Measurements from ENCODE around the gene ISG20.
"Not testable (repeated sequence)": the region's sequence is repeated elsewhere in the genome, so short reads cannot be mapped to it uniquely, and the experiment has no call there.

ISG20 gene

DNA sequence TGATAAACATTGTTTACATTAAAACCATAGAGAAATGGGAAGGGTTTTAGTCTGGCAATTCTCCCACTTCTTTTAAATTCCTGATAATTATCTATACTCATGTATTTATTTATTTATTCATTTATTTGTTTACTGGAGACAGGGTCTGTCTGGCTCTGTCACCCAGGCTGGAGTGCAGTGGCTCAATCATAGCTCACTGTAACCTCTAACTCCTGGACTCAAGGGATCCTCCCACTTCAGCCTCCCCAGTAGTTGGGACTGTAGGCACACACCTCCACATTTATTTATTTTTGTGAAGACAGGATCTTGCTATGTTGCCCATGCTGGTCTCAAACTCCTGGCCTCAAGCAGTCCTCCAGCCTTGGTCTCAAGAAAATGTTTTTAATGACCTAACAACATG, 20.1 kb upstream of the ISG20 start:
- DNase-seq (ENCODE audit: low read depth) = no peak

- DNase-seq (ENCODE audit: low read depth) = no peak
Measured at GRCh38 chr15:88619796-88620195, 19.0 kb upstream of the ISG20 start.

DNA sequence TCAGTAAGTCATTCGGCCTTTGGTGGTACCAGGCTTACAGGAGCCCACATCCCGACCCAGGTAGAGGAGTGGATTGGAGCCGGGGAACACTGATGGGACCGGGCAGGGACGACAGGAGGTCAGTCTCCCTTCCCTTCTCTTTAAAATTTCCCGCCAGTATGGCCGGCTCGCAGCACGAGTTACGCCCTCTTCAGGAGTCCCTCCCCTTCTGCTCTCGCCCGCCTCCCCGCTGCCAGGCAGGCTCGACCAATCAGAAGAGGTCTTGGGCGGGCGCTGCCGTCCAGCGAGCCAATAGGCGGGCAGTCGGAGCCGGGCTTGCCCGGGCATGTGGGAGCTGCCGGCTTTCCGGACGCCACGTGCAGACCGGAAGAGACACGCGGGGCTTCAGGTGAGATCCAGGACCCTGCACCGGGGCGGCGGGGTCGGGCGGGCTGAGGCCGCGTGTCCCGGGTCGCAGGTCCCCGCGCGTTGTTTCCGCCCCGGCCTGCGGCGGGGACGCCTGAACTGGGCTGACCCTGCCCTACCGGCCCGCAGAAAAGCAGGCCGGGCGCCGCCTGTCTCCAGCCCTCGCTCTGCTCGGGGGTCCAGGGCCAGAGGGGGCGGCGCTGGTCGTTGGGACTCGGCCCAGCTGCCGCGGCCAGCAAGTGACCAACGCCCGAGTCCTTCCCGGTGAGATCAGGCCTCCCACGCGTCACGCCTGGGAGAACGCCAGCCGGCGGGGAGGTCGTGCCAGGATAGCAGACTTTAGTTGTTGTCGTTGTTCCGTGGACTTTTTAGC, 17.6 kb upstream of the ISG20 start, which contains the start of gene AEN:
Gene AEN, plus strand, starts transcription at position 346 of the 778 bp plus-strand sequence. CDS start 4,870 bp downstream, outside the sequence.
- DNase-seq (ENCODE audit: low read depth) = peak; percentile 84

GRCh38 chr15:88621789-88622604, 16.8 kb upstream of the ISG20 start:
- DNase-seq (ENCODE audit: low read depth) = no peak

- no peak for DNase-seq (ENCODE audit: low read depth)
Measured at GRCh38 chr15:88622605-88622975, 16.2 kb upstream of the ISG20 start.

GRCh38 chr15:88623061-88623460, 15.8 kb upstream of the ISG20 start:
- DNase-seq (ENCODE audit: low read depth) = peak; percentile 58

DNA sequence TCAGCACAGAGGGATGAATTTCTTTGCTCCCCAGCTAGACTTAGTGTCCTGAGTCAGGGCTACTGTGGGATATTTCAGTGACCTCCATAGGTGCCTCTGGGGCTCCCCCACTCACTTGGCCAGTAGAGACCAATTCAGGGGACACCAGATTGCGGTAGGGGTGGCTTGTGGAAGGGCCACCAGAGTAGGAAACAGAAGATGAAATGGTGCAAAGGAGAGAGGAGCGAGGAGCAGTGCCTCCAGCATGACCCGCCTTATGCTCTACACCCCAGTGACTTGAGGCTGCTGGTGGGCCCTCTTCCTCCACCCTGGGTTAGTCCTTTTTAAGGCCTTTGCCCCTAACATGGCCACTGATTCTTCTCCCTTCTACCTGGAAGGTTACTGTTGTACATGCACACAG, 15.2 kb upstream of the ISG20 start:
- no peak for DNase-seq (ENCODE audit: low read depth)

DNA sequence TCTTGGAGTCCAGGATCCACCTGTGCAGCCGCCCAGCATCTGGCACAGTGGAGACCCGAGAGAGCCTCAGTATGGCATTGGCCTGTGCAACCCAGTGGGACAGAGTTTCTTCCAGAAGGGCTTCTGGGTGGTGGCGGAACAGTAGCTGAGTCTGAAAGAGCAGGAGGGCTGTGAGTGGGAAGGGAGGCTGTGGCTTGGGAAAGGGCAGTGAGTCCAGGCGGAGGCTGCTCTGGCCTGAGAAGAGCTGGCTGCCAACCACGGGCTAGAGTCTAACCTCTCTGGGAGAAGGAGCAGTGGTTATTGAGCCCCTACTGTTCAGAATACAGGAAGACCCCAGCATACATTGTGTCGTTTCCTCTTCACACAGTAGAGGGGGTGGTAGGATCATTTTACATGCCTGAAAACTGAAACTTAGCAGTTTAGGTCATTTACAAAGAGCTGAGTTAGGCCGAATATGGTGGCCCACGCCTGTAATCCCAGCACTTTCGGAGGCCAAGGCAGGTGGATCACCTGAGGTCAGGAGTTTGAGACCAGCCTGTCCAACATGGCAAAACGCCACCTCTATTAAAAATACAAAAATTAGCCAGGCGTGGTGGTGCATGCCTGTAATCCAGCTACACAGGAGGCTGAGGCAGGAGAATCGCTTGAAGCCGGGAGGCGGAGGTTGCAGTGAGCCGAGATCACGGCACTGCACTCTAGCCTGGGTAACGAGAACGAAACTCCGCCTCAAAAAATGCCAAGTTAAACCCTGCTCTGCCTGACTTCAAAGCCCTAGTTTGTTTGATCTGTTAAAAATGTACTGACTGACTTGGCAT, 14.5 kb upstream of the ISG20 start:
- DNase-seq (ENCODE audit: low read depth) = no peak

GRCh38 chr15:88624971-88625490, 13.8 kb upstream of the ISG20 start:
- DNase-seq (ENCODE audit: low read depth) = no peak

GRCh38 chr15:88625943-88626741, 12.7 kb upstream of the ISG20 start:
- no peak for DNase-seq (ENCODE audit: low read depth)

DNA sequence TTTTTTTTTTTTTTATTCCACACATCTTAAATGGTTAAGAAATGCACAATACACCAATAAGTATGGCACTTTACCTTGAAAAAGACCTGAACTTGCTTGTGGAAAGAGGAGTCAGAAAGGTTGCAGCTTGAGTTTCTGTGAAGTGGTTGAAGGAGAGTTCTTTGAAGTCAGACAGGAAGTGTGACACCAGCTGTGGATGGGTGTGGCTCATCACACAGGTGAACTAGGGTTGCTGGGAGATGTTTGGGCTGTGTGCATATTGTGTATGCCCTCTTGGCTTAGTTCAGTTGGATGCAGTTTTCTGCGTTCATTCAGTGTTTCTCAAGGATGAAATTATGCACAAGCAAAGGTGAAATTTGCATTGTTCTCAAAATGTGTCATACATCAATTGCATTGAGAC, 11.4 kb upstream of the ISG20 start:
- DNase-seq (ENCODE audit: low read depth) = no peak

GRCh38 chr15:88628018-88628654, 10.7 kb upstream of the ISG20 start:
- DNase-seq (ENCODE audit: low read depth) = no peak

- DNase-seq (ENCODE audit: low read depth) = no peak
Measured at GRCh38 chr15:88629071-88629470, 9.7 kb upstream of the ISG20 start.

- DNase-seq (ENCODE audit: low read depth) = no peak
Measured at GRCh38 chr15:88630141-88630721, 8.6 kb upstream of the ISG20 start.

DNA sequence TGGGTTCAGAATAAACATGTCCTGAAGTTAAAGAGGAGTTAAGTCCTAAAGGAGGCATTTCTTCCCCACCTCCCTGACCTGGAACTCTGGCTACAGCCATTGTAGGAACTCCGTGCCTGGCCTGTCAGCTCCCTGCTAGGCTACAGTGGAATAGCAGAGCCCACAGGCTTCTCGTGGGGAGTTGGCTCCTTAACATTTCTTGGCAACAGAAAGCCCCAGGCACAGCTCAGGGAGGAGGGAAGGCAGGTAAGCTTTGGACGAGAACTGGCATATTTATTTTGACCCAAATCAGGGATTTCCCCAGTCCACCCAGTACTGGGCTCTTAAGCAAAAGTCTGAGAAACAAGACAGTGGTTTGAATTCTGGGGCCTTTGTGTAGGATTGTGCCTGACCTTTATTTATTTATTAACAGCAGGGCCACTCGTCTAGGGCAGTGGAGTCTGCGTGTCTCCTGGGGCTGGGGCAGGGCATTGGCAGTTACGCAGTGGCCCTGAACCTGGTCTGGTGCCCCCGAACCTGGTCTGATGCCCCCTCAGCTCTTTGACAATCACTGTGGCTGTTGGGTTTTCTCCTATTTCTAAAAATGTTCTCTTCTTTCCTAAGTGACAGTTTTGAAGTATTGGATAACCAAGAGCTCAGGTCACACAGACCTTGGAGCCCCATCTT, 7.9 kb upstream of the ISG20 start:
- DNase-seq (ENCODE audit: low read depth) = no peak

DNA sequence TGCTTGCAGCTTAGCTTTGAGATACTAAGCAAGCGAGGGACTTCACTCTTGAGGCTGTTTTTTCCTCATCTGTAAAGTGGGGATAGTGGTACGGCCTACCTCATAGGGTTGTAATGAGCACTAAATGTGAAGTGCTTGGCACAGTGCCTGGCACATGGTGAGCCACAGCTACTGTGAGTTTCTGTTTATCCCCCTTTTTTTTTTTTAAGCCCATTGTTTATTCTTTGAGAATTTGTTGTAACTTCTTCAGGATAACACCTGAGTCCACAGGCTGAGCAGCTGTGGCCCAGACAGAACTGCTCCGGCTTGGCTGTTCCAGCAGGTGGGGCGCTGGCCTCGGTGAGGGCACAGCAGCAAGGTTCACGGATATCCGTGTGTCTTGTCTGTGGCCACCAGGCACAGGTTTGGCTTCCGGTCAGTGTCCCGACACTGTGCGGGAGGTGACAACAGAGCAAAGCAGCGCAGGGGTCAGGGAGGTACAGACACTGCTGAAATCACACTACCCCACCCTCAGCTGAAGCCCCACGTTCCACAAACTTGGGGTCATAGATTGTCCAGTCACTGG, 7.3 kb upstream of the ISG20 start:
- no peak for DNase-seq (ENCODE audit: low read depth)

DNA sequence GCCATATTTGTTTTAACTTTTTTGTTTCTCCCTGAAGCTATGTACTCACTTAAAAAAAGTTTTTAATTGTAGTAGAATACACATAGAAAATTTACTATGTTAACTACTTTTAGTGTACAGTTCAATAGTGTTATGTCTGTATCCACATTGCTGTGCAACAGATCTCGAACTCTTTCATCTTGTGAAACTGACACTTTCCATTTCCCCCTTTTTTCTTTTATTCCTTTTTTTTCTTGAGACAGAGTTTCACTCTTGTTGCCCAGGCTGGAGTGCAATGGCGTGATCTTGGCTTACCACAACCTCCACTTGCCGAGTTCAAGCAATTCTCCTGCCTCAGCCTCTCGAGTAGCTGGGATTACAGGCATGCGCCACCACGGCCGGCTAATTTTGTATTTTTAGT, 6.0 kb upstream of the ISG20 start:
- not testable (repeated sequence) for DNase-seq (ENCODE audit: low read depth)

GRCh38 chr15:88634449-88634848, 4.4 kb upstream of the ISG20 start:
- DNase-seq (ENCODE audit: low read depth) = no peak

GRCh38 chr15:88635318-88635717, 3.5 kb upstream of the ISG20 start:
- DNase-seq (ENCODE audit: low read depth) = no peak

GRCh38 chr15:88636050-88636449, 2.8 kb upstream of the ISG20 start:
- DNase-seq (ENCODE audit: low read depth) = no peak

Measured in HS-27A (cell line).